ENCODE results near the gene SH3GL2. TPM values are rescaled to one million over a fixed set of nuclear protein-coding genes. Genes with fewer than 3 reads are reported as not detected.

SH3GL2 gene
- total RNA-seq, 4 donors from 2014 or later, result 3.6 to 6.8 (median 4.7) TPM

DNA sequence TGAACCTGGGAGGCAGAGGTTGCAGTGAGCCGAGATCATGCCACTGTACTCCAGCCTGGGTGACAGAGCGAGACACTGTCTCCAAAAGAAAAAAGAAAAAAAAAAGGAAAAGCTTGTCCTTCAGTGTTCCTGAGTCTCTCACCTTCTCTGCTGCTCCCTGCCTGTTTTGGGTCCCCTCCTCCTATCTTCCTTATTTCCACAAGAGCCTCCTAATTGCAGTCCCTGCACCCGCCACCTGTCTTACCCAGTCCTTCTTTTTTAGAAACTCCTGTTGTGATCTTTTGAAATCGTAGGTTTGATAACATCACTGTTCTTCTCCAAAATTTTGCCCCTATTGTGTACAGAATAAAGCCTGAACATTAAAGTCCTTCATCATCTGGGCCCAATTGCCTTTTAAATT is 234.9 kb downstream of the SH3GL2 start:
- H3K4me3 ChIP-seq, result no peak overlapping the region
- no peak for TF ChIP-seq CTCF (IDR thresholded peaks at IDR 0.05)
- no peak for TF ChIP-seq POLR2AphosphoS5 (IDR thresholded peaks at IDR 0.05)
- TF ChIP-seq POLR2A (IDR thresholded peaks at IDR 0.05), result no peak
- no peak for TF ChIP-seq EP300 (IDR thresholded peaks at IDR 0.05)
- H3K27ac ChIP-seq, result no peak overlapping the region
- peaks cover 0 to 25% (median 4%) of the 10 kb centered on the region in 3 donors for H3K4me1 ChIP-seq
- no peaks in the 10 kb centered on the region for H3K27me3 ChIP-seq
- WGBS, 2 donors (ENCODE audit: low coverage in 1 of 2), result 90 to 93% methylated on average over 4 of the region's 4 CpGs
- H3K36me3 ChIP-seq, result no peaks in the 10 kb centered on the region
- no peak for ATAC-seq
- no peaks in the 10 kb centered on the region for H3K9me3 ChIP-seq

DNA sequence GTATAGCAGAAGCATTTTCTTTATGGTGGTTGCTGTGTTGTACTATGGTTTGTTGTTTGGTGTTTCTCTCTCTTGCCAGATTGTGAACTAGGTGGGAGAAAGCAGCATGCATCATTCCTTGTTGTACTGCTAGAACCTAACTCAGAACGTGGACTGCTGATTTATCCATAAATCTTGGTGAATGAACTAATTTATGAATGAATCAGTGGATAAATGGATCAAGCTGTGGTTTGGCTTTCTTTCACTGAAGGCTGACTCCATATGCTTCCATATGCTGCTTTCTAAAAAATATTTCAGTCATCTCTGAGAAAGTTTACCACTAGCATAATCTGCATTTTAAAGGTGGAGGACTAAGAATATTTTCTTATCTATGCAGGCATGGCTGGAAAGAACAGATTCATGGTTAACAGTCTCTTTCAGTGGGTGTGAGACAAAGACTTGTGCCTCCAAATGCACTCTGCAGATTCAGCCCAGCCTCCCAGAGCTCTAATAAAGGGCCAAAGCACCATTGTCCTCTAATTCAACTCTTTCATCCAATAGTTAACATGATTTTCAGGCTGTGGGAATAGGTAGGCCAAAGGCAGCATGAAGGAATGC is 237.7 kb downstream of the SH3GL2 start:
- TF ChIP-seq POLR2A (IDR thresholded peaks at IDR 0.05), result no peak
- no peak overlapping the region for H3K27ac ChIP-seq
- ATAC-seq, result no peak
- H3K36me3 ChIP-seq, result no peaks in the 10 kb centered on the region
- H3K4me3 ChIP-seq, result no peak overlapping the region
- H3K9me3 ChIP-seq, result no peaks in the 10 kb centered on the region
- 40 to 86% methylated on average over 1 of the region's 1 CpG for WGBS, 2 donors (ENCODE audit: low coverage in 1 of 2)
- H3K4me1 ChIP-seq, result peaks cover 0 to 15% (median 1%) of the 10 kb centered on the region in 3 donors
- H3K27me3 ChIP-seq, result no peaks in the 10 kb centered on the region

GRCh38 chr9:17824191-17824590 is 245.3 kb downstream of the SH3GL2 start:
- Histone ChIP-seq H3K27me3 (no peaks in the 10 kb centered on the region), H3K27ac (peak overlapping the region in 3 of 4 donors; percentile 53 to 63 (median 55)), H3K36me3 (no peaks in the 10 kb centered on the region), H3K4me3 (no peak overlapping the region), H3K9me3 (no peaks in the 10 kb centered on the region), H3K4me1 (peaks cover 0 to 20% (median 2%) of the 10 kb centered on the region in 3 donors)
- 0 to 8% methylated on average over 1 of the region's 1 CpG for WGBS, 2 donors (ENCODE audit: low coverage in 1 of 2)
- no peak for ATAC-seq
- peak in 1 of 4 experiments; percentile 24 for TF ChIP-seq CTCF (IDR thresholded peaks at IDR 0.05)
- TF ChIP-seq EP300 (IDR thresholded peaks at IDR 0.05), result no peak

GRCh38 chr9:17824616-17825264 is 245.9 kb downstream of the SH3GL2 start:
- no peaks in the 10 kb centered on the region for H3K9me3 ChIP-seq
- H3K36me3 ChIP-seq, result no peaks in the 10 kb centered on the region
- ATAC-seq, result no peak
- no peak overlapping the region for H3K4me3 ChIP-seq
- peaks cover 0 to 20% (median 2%) of the 10 kb centered on the region in 3 donors for H3K4me1 ChIP-seq
- H3K27me3 ChIP-seq, result no peaks in the 10 kb centered on the region
- H3K27ac ChIP-seq, result peak overlapping the region in 3 of 4 donors; percentile 53 to 63 (median 55)
- 6% methylated on average over 1 of the region's 1 CpG; no CpG with 5 or more reads in 1 of the 2 donors for WGBS, 2 donors (ENCODE audit: low coverage in 1 of 2)
- TF ChIP-seq POLR2AphosphoS5 (IDR thresholded peaks at IDR 0.05) (no peak), EP300 (IDR thresholded peaks at IDR 0.05) (no peak), CTCF (IDR thresholded peaks at IDR 0.05) (no peak), POLR2A (IDR thresholded peaks at IDR 0.05) (no peak)

GRCh38 chr9:17825265-17825659 is 246.4 kb downstream of the SH3GL2 start:
- WGBS, 2 donors (ENCODE audit: low coverage in 1 of 2), result 83 to 100% methylated on average over 1 of the region's 1 CpG
- peaks cover 0 to 20% (median 2%) of the 10 kb centered on the region in 3 donors for H3K4me1 ChIP-seq
- H3K4me3 ChIP-seq, result no peak overlapping the region
- no peak for ATAC-seq
- H3K9me3 ChIP-seq, result no peaks in the 10 kb centered on the region
- no peaks in the 10 kb centered on the region for H3K27me3 ChIP-seq
- peak overlapping the region in 3 of 4 donors; percentile 53 to 63 (median 55) for H3K27ac ChIP-seq
- TF ChIP-seq CTCF (IDR thresholded peaks at IDR 0.05), result no peak
- TF ChIP-seq POLR2A (IDR thresholded peaks at IDR 0.05), result no peak
- no peak for TF ChIP-seq EP300 (IDR thresholded peaks at IDR 0.05)
- TF ChIP-seq POLR2AphosphoS5 (IDR thresholded peaks at IDR 0.05), result no peak
- no peaks in the 10 kb centered on the region for H3K36me3 ChIP-seq
